Measurements from ENCODE around the gene VPS25. TPM values are rescaled to one million over a fixed set of nuclear protein-coding genes. Genes with fewer than 3 reads are reported as not detected.
A peak's percentile ranks its signal among the peaks of the same experiment; 100 is the strongest.

VPS25 gene
- total and polyA plus RNA-seq, 9 of the 15 experiments (the other 6 are each of a cell fraction or from before 2014, with no cell fraction given): 123 to 352 (median 180) TPM

DNA sequence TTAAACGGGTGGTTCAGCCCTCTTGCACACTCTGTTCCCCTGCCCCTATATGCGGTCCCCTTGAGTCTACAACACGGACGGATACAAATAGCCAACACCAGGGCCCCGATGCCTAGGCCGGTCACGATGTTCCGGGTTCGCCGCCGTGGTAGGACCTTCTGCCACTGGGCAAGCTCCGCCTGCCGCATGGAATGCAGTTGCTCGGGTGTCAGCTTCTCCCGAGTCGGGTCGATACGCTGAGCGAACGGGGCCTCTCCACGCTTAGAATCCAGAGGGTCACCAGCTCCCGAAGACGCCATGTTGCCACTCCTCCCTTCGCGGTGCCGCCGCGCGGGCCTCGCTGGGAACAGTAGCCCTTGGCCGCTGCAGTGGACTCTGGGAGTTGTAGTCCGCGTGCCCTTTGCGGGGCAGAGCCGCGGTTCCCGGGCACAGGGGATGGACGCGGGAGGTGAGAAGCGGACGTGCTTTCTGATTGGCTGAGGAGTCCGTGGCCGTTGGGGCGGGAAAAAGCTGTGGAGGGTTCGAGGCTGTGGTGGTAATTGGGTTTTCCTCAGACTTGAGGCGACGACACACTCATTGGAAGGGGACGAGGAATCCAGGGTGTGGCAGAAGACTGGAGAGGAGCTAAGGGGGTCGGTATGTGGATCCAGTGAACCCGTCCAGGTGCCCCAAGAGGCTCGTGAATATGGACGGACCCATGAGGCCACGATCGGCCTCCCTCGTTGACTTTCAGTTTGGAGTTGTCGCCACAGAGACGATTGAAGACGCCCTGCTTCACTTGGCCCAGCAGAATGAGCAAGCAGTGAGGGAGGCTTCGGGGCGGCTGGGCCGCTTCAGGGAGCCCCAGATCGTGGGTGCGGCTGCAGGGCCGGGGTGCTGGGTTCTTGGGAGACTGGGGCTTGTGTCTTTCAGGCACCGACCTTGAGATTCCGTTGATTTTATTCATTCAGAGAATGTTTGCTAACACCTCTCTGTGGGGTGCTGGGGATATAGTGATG lies 25.4 kb downstream of the VPS25 start, which contains the start of the genes CNTD1 and COA3 (continued):
- TF ChIP-seq, protein P1, sequence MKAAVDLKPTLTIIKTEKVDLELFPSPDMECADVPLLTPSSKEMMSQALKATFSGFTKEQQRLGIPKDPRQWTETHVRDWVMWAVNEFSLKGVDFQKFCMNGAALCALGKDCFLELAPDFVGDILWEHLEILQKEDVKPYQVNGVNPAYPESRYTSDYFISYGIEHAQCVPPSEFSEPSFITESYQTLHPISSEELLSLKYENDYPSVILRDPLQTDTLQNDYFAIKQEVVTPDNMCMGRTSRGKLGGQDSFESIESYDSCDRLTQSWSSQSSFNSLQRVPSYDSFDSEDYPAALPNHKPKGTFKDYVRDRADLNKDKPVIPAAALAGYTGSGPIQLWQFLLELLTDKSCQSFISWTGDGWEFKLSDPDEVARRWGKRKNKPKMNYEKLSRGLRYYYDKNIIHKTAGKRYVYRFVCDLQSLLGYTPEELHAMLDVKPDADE (conservative IDR thresholded peaks at IDR 0.05; ENCODE audit: control insufficient read depth, low read depth, low read length): peak; percentile 82
- TF ChIP-seq ZFX (CRISPR knock-in tag; IDR thresholded peaks at IDR 0.05): peak; percentile 87
- no peak for TF ChIP-seq ZFP1 (CRISPR knock-in tag; IDR thresholded peaks at IDR 0.05)
- TF ChIP-seq ZNF785 (CRISPR knock-in tag; IDR thresholded peaks at IDR 0.05): no peak
- TF ChIP-seq MTA2 (IDR thresholded peaks at IDR 0.05; ENCODE audit: low read depth): no peak
- TF ChIP-seq HDAC6 (IDR thresholded peaks at IDR 0.05; ENCODE audit: low read depth, low read length): no peak
- 0 out of 2 replicates have a peak, but pooled peaks have one; percentile 6 for TF ChIP-seq CC2D1A (IDR thresholded peaks at IDR 0.05)
- no peak for TF ChIP-seq NFATC3 (IDR thresholded peaks at IDR 0.05)
- no peak for TF ChIP-seq KLF10 (CRISPR knock-in tag; IDR thresholded peaks at IDR 0.05)
- peak; percentile 77; the same call in 1 of the 2 replicates for TF ChIP-seq NFRKB (IDR thresholded peaks at IDR 0.05; ENCODE audit: low read depth)
- TF ChIP-seq PHF8 (IDR thresholded peaks at IDR 0.05; ENCODE audit: borderline replicate concordance, low read length): peak; percentile 79; the same call in 1 of the 2 replicates
- no peak for TF ChIP-seq XRCC4 (IDR thresholded peaks at IDR 0.05; ENCODE audit: extremely low read depth, insufficient read depth, insufficient read length)
- no peak for TF ChIP-seq ZNF282 (CRISPR knock-in tag; IDR thresholded peaks at IDR 0.05)
- TF ChIP-seq HCFC1 (IDR thresholded peaks at IDR 0.05; ENCODE audit: low read depth, low read length): peak; percentile 97
- peak; percentile 78 for TF ChIP-seq RNF2 (IDR thresholded peaks at IDR 0.05)
- peak; percentile 47 for TF ChIP-seq JUND (IDR thresholded peaks at IDR 0.05; ENCODE audit: borderline replicate concordance, low read depth, low read length)
- TF ChIP-seq JUND (tag; IDR thresholded peaks at IDR 0.05; ENCODE audit: borderline replicate concordance, low read depth, low read length): no peak; the same call in 2 of the 3 replicates
- TF ChIP-seq, protein P2, sequence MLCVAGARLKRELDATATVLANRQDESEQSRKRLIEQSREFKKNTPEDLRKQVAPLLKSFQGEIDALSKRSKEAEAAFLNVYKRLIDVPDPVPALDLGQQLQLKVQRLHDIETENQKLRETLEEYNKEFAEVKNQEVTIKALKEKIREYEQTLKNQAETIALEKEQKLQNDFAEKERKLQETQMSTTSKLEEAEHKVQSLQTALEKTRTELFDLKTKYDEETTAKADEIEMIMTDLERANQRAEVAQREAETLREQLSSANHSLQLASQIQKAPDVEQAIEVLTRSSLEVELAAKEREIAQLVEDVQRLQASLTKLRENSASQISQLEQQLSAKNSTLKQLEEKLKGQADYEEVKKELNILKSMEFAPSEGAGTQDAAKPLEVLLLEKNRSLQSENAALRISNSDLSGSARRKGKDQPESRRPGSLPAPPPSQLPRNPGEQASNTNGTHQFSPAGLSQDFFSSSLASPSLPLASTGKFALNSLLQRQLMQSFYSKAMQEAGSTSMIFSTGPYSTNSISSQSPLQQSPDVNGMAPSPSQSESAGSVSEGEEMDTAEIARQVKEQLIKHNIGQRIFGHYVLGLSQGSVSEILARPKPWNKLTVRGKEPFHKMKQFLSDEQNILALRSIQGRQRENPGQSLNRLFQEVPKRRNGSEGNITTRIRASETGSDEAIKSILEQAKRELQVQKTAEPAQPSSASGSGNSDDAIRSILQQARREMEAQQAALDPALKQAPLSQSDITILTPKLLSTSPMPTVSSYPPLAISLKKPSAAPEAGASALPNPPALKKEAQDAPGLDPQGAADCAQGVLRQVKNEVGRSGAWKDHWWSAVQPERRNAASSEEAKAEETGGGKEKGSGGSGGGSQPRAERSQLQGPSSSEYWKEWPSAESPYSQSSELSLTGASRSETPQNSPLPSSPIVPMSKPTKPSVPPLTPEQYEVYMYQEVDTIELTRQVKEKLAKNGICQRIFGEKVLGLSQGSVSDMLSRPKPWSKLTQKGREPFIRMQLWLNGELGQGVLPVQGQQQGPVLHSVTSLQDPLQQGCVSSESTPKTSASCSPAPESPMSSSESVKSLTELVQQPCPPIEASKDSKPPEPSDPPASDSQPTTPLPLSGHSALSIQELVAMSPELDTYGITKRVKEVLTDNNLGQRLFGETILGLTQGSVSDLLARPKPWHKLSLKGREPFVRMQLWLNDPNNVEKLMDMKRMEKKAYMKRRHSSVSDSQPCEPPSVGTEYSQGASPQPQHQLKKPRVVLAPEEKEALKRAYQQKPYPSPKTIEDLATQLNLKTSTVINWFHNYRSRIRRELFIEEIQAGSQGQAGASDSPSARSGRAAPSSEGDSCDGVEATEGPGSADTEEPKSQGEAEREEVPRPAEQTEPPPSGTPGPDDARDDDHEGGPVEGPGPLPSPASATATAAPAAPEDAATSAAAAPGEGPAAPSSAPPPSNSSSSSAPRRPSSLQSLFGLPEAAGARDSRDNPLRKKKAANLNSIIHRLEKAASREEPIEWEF (CRISPR knock-in tag; IDR thresholded peaks at IDR 0.05): no peak
- TF ChIP-seq, protein P3, sequence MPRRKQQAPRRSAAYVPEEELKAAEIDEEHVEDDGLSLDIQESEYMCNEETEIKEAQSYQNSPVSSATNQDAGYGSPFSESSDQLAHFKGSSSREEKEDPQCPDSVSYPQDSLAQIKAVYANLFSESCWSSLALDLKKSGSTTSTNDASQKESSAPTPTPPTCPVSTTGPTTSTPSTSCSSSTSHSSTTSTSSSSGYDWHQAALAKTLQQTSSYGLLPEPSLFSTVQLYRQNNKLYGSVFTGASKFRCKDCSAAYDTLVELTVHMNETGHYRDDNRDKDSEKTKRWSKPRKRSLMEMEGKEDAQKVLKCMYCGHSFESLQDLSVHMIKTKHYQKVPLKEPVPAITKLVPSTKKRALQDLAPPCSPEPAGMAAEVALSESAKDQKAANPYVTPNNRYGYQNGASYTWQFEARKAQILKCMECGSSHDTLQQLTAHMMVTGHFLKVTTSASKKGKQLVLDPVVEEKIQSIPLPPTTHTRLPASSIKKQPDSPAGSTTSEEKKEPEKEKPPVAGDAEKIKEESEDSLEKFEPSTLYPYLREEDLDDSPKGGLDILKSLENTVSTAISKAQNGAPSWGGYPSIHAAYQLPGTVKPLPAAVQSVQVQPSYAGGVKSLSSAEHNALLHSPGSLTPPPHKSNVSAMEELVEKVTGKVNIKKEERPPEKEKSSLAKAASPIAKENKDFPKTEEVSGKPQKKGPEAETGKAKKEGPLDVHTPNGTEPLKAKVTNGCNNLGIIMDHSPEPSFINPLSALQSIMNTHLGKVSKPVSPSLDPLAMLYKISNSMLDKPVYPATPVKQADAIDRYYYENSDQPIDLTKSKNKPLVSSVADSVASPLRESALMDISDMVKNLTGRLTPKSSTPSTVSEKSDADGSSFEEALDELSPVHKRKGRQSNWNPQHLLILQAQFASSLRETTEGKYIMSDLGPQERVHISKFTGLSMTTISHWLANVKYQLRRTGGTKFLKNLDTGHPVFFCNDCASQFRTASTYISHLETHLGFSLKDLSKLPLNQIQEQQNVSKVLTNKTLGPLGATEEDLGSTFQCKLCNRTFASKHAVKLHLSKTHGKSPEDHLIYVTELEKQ (CRISPR knock-in tag; IDR thresholded peaks at IDR 0.05): no peak
